GM18519 (cell line): ENCODE results near the gene PRXL2B.

Source experiments
- ATAC-seq: cut with Tn5 transposase; IDR thresholded peaks from one replicate; pipeline ENCODE4 v1.9.1; 2021; ENCODE audit warnings: mild to moderate bottlenecking, moderate library complexity; ENCODE audit not compliant: unreplicated experiment, low FRiP score

PRXL2B gene

DNA sequence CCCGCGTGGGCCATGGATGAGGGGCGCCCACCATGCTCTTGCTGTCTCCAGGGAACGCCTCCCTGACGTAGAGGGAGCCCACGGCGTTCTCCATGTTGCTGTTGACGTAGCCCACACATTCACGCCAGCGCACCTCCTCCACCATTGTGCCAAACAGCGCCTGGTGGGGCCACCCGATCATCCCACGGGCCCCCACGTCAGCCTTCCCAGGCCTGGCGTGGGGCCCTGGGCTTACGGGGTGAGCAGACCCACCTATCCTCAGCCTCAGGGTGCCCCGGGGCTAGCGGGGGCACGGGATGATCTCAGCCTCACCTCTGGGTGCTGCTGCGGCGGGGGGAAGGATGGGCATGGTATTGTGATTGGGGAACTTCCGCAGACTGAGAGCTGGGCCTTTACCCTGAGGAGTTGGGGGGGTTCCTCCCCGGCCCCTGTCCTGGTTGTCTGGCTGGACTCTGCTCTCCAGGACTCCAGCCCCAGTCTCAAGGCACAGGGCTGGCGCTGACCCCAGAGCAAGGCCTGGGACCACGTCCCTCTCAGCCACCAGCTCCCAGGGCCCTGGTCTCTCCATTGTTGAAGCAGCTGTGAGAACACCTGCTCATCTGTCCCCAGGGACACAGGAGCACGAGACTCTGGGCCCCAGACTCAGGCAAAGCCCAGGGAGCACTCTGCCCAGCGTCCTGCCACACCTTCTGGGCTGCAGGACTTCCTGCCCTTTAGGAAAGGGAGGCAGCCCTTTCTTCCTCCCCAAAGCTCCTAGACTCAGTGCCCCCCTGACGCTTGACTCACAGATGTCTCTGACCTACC, 10.2 kb downstream of the PRXL2B start:
- no peak for ATAC-seq

DNA sequence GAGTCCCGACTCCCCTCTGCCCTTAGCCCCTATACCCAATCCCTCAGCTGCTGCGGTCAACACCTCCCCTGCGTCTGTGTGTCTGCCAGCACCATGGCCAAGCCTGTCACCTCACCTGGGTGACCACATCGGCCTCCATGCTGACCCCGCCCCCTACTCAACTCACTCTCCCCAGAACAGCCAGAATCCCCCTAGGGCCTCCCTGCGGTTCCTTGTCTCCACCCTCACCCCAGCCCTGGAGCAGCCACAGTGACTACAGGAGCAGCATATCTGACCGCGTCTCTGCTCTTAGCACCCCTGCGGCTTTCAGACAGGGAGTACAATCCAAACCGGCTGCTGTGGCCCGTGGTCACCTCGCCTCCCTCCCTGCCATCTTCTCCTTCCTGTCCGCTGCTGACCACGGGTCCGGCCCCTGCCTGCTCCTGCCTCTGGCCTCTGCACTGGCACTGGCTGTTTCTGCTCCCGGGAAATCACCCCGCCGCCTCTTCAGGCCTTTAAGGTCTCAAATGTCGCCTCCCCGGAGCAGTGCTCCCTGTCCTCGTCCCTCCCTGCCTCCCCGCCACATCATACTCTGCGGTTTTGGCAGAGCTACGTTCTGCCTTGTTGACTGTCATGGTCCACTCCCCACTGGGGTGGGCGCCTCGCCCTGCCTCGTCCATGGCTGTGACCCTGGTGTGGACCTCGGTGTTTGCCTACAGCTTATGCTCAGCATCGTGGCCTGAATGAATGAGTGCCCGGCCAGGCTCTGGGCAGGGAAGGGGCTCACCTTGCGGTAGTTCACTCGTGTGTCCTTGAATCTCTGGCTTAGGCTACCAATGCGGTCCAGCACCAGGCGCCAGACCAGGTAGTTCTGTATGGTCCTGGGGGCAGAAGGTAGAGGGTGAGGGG, 11.1 kb downstream of the PRXL2B start:
- ATAC-seq, result no peak

DNA sequence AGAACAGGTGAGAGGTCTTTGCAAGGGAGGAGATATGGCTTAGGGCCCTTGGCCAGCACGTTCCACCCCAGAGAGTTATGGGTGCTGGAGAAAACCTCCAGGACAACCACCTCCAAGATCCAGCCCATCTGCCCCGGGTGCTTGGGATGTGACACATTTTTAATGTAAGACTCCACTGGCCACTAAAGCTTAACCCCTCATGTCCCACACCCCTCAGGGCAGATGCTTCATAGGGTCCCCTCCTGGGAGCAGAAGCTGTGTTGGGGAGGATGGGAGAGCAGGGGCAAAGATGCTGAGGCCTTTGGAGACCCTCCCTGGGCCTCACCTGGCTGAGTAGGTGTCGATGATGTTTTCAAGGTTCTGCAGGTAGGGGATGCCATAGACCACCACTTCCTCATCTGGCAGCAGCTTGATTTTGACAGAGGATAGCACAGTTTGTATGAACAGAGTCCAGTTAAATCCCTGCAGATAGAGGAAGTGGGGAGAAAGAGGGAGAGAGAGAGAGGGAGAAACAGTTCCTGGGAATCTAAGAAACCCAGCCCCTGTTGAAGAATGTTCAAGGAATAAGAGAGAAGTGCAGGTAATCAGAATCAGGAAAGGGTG, 11.9 kb downstream of the PRXL2B start:
- ATAC-seq, result no peak

- ATAC-seq, result no peak
These were observed 15.2 kb downstream of the PRXL2B start for GRCh38 chr1:2601721-2602303.

GRCh38 chr1:2602311-2602835, 15.8 kb downstream of the PRXL2B start:
- no peak for ATAC-seq

DNA sequence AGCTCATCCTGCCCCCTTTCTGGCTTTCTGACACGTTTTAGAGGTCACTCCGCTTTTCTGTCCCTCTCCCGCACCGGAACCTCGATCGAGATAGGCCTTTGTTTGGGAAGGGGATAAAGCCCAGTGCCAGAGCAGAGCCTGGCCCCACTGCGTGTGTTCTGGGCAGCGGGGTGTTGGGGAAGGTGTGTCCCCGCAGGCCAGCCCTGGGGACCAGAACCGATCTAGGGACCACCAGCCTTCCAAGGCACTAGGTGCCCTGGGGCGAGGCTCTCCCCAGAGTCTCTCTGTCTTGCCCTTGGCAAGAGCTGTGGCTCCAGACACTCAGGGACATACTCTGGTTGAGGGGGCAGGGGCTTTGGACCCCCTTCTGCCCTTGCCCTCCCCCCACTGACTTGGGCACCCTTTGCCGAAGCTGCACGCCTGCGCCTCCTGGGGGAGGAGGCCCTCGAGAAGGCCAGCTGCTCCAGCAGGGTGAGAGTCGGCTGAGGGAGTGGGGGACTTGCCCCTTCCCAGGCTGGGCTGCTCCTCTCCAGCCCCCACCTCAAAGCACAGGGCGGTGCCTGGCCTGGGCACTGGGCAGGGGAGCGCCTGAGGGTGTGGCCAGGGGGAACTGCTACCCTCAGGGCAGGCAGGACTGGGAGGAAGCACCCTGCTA, 16.4 kb downstream of the PRXL2B start:
- ATAC-seq, result no peak

GRCh38 chr1:2603521-2604155, 17.1 kb downstream of the PRXL2B start:
- ATAC-seq, result no peak

- ATAC-seq, result no peak
These were observed 17.7 kb downstream of the PRXL2B start for GRCh38 chr1:2604156-2604843.

DNA sequence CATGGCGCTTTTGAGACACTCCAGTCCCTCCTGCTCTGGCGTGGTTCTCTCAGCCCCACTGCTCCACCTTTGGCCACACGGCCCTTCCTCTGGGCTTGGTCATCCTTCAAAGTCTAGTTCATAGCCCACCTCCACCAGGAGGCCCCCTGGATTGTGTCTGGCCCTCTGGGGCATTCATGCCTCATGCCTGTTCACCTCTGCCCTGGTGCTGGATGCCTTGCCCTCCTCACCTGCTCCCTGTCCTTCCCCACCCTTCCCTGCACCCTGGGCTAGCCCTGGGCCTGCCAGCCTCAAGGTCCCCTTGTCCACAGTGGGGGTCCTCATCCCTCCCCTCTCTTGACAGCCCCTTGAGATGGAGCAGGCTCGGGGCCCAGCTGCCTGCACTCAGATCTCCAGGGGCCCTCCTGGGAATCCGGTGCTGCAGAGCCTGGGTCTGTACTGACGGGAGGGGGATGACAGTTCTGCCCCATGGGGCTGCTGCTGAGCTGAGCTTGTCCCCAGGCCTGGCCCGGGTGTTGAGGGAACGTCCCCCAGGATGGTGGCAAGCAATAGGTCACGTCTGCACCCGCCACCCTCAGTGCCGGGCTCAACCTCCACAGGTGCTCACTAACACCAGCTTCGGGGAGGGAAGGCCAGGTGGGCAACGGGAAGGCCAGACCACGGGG, 18.4 kb downstream of the PRXL2B start:
- ATAC-seq, result no peak

- no peak for ATAC-seq
These were observed 19.2 kb downstream of the PRXL2B start for GRCh38 chr1:2605509-2606395.

- no peak for ATAC-seq
These were observed 19.9 kb downstream of the PRXL2B start for GRCh38 chr1:2606396-2606880.

GRCh38 chr1:2606881-2607621, 20.5 kb downstream of the PRXL2B start:
- ATAC-seq, result no peak

DNA sequence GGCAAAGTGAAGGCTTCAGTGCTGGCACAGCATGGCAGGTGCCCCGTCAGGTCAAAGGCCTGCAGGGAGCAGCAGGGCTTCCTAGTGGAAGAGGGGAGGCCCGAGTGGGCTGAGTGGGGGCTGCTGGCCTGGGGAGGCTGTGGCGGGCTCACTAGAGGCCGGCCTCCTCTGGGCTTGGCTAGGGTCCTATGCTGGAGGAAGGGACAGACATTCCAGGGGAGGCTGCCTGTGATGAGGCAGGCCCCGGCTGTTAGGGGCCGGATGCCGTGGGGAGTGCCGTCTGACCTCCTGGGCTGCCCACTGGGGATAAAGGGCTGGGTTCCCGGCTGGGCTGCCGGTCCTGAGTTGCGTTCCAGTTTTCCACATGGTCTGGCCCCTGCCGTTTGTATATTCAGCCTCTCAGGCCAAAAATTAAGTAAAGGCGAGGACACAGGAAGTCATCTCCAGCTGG, 21.1 kb downstream of the PRXL2B start:
- no peak for ATAC-seq

GRCh38 chr1:2609319-2610035, 22.9 kb downstream of the PRXL2B start:
- ATAC-seq, result no peak

GRCh38 chr1:2610036-2610959, 23.7 kb downstream of the PRXL2B start:
- no peak for ATAC-seq
